Colonic mucosa (tissue), 4 donors: ENCODE results near the gene USP43. TPM values are rescaled to one million over a fixed set of nuclear protein-coding genes. Genes with fewer than 3 reads are reported as not detected.

Experiments
- DNase-seq: peaks from one replicate; pipeline ENCODE4 v3.0.0-alpha.2; 2020
- H3K27ac ChIP-seq: fragments of 200-600 bp; one replicate; pipeline ENCODE4 v1.8.0; 2021
- H3K27me3 ChIP-seq: fragments of 200-600 bp; one replicate; pipeline ENCODE4 v1.8.0; 2021
- H3K36me3 ChIP-seq: fragments of 200-600 bp; one replicate; pipeline ENCODE4 v1.8.0; 2021
- H3K4me1 ChIP-seq: fragments of 200-600 bp; one replicate; pipeline ENCODE4 v1.8.0; 2021; ENCODE audit warnings: mild to moderate bottlenecking
- H3K4me3 ChIP-seq: fragments of 200-600 bp; one replicate; pipeline ENCODE4 v1.8.0; 2021
- H3K9ac ChIP-seq, 2 donors: one replicate each; pipeline ENCODE4 v1.7.0; 2013; ENCODE audit warnings: control low read depth in 2 of 2, low read depth in 2 of 2, low read length in 2 of 2
- H3K9me3 ChIP-seq: fragments of 200-600 bp; one replicate; pipeline ENCODE4 v1.8.0; 2021
- intact Hi-C: fragments of 100-400 bp; cut with DNase I; formaldehyde crosslinking; loops from one replicate; pipeline ENCODE4 v1.14.1; 2022
- total RNA-seq, 2 donors: library from RNA; stranded (reverse); fragmentation: NEBNext Ultra II Directional in 1 of 2; extraction: Animal tissue kit (Norgen Biotek cat#: 25700) in 1 of 2; gene quantifications; one replicate each; pipeline ENCODE4 v1.2.1, GENCODE V29; 2021
- TF ChIP-seq, protein P1 (sequence below): fragments of 200-600 bp; IDR thresholded peaks from one replicate; pipeline ENCODE4 v1.8.0; 2022; ENCODE audit warnings: antibody characterized with exemption, mild to moderate bottlenecking
- donor health status: healthy.
- donor health status: DM: no; HTN: no; CAD: no.
- donor health status: DM: no; HTN: no; CAD: no.

USP43 gene
- total RNA-seq, 2 donors from 2014 or later: 14.2 to 15.6 TPM

DNA sequence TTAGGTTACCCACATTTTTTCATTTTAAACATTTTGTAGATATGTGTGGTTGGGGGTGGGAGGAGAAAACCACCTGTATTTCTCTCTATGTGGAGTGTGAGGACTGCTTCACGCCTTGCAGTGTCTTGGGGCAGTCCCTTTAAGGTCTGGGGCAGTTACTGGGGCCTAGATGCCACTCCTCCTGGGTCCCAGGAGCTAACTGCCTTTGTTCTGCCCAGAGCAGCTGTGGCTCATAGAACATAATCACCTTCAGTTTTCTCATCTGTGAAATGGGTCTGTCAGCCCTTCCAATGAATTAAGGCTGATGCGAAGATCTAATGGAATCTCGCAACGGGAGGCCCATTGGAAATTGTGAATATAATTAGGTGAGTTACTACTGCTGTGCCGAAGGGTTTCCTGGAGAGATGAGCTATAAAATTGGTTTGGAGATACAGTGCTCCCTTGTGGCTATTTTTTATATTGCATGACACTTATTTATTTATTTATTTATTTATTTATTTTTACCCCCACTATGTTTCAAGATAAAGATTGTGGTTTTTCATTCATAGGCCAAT is 123.1 kb downstream of the USP43 start:
- H3K4me1 ChIP-seq: no peaks in the 10 kb centered on the region
- H3K9me3 ChIP-seq: no peaks in the 10 kb centered on the region
- no peak overlapping the region for H3K27ac ChIP-seq
- no peak overlapping the region for H3K4me3 ChIP-seq
- TF ChIP-seq, protein P1, sequence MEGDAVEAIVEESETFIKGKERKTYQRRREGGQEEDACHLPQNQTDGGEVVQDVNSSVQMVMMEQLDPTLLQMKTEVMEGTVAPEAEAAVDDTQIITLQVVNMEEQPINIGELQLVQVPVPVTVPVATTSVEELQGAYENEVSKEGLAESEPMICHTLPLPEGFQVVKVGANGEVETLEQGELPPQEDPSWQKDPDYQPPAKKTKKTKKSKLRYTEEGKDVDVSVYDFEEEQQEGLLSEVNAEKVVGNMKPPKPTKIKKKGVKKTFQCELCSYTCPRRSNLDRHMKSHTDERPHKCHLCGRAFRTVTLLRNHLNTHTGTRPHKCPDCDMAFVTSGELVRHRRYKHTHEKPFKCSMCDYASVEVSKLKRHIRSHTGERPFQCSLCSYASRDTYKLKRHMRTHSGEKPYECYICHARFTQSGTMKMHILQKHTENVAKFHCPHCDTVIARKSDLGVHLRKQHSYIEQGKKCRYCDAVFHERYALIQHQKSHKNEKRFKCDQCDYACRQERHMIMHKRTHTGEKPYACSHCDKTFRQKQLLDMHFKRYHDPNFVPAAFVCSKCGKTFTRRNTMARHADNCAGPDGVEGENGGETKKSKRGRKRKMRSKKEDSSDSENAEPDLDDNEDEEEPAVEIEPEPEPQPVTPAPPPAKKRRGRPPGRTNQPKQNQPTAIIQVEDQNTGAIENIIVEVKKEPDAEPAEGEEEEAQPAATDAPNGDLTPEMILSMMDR: peak; percentile 79
- no peak overlapping the region for H3K9ac ChIP-seq
- no peaks in the 10 kb centered on the region for H3K36me3 ChIP-seq
- DNase-seq: no peak
- H3K27me3 ChIP-seq: no peaks in the 10 kb centered on the region
- intact Hi-C loops: no loop called here

DNA sequence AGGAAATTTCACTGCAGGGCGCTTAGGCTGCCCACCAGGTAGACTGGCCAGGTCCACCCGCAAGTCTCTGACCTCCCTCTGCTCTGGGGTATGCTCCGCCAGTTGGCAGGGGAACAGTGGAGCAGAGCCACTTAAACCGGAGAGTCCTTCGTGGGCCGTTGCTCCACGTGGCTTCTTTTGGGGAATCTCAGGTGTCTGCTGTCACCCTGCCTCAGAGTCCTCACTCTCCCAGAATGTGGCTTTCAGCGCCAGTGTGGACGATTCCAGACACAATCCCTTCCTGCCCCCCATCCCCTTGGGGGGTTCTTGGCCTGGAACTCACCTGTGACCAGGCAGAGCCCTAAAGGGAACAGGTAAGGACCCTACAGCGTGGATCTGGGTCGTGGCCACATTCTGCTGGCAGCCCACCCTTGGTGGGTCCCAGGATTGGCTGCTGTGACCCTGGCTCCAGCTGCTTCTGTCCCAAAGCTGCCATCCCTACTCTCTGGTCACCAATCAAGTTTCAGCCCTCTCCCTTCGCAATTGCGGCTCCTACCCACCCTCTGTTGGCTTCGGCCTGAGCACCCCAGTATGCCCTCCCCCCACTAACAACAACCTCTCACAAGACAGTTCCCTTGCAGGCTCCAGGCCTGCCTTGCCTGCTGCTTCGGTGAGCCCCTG is 123.8 kb downstream of the USP43 start:
- H3K4me1 ChIP-seq: no peaks in the 10 kb centered on the region
- H3K4me3 ChIP-seq: no peak overlapping the region
- TF ChIP-seq, protein P1: peak; percentile 18
- intact Hi-C loops: no loop called here
- no peaks in the 10 kb centered on the region for H3K36me3 ChIP-seq
- H3K27me3 ChIP-seq: no peaks in the 10 kb centered on the region
- no peak overlapping the region for H3K27ac ChIP-seq
- no peak for DNase-seq
- H3K9me3 ChIP-seq: no peaks in the 10 kb centered on the region
- H3K9ac ChIP-seq: no peak overlapping the region

DNA sequence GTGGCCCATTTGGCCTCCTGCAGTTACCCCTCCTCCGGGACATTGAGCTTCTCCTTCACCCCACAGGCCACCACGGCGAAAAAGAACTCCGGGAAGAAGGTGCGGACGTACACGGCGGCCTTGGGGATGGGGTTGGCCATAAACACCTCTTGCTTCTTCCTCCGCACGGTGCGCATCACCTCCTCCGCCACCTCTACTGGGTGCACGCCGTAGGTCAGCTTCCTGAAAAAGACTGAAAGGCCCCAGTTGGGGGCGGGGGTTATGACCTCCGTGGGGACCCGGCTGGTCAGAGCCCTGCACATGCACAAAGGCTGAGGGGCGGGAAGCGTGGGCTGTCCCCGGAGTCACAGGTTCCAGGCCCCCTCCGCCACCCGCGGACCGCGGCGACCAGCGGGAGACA is 126.1 kb downstream of the USP43 start:
- TF ChIP-seq, protein P1: no peak
- Histone ChIP-seq H3K27ac (no peak overlapping the region), H3K27me3 (no peaks in the 10 kb centered on the region), H3K4me3 (no peak overlapping the region), H3K9me3 (no peaks in the 10 kb centered on the region), H3K4me1 (no peaks in the 10 kb centered on the region), H3K9ac (no peak overlapping the region), H3K36me3 (no peaks in the 10 kb centered on the region)
- DNase-seq: no peak
- intact Hi-C loops: no loop called here

DNA sequence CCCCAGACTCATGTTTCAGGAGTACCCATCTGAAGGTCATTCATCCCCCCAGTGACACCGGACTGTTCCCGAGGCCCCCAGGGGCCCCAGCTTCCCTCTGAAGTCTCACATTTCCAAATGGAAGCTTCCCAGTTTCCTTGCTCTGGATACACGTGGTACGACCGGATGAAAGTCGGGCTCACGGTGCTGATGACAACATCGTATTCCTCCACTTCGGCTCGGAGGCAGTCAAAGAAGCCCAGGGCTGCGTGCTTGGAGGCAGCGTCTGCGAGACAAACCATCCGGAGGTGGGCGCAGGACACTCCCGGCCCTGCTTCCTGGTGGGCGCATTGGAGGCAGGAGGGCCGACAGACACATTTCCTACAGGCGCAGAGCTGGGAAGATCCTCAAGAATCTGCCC is 127.3 kb downstream of the USP43 start:
- H3K4me3 ChIP-seq: no peak overlapping the region
- H3K9me3 ChIP-seq: no peaks in the 10 kb centered on the region
- no peak for DNase-seq
- no peaks in the 10 kb centered on the region for H3K27me3 ChIP-seq
- H3K9ac ChIP-seq: no peak overlapping the region
- TF ChIP-seq, protein P1: no peak
- no peaks in the 10 kb centered on the region for H3K4me1 ChIP-seq
- intact Hi-C loops: no loop called here
- no peaks in the 10 kb centered on the region for H3K36me3 ChIP-seq
- H3K27ac ChIP-seq: no peak overlapping the region

DNA sequence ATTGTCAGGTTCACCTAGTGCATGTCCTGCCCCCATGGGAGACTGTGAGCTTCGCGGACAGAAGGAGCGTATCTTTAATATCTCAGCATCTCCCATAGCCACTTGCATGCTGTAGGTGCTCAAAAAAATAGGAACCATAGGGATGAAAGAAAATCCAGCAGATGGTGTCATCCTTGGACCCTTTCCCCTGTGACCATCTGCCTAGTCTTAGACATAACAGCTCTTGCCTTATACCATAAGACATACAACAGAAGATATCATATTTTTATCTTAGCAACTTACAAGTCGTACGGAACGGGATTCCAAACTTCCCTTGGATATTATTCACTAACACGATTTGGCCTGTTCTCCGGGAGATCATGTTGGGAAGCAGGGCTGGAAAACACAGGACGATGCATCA is 131.6 kb downstream of the USP43 start:
- H3K4me3 ChIP-seq: no peak overlapping the region
- H3K4me1 ChIP-seq: no peaks in the 10 kb centered on the region
- intact Hi-C loops: no loop called here
- no peaks in the 10 kb centered on the region for H3K9me3 ChIP-seq
- no peak overlapping the region for H3K9ac ChIP-seq
- no peak for DNase-seq
- TF ChIP-seq, protein P1: no peak
- no peak overlapping the region for H3K27ac ChIP-seq
- no peaks in the 10 kb centered on the region for H3K27me3 ChIP-seq
- H3K36me3 ChIP-seq: no peaks in the 10 kb centered on the region

Other genes with a start within 250 kb of the USP43 start
- 10 to 100 TPM; 41.6 to 57.2 TPM for gene STX8, start 69.7 kb upstream of the USP43 start, total RNA-seq
- not detected for gene CFAP52, start 68.9 kb upstream of the USP43 start, total RNA-seq
- gene DHRS7C, start 146.1 kb downstream of the USP43 start, total RNA-seq: under 1 TPM in 1 of 2 donors, not detected in 1; 0.40 TPM
- gene GSG1L2, start 176.6 kb downstream of the USP43 start, total RNA-seq: not detected
- gene GLP2R, start 180.4 kb downstream of the USP43 start, total RNA-seq: 1 to 10 TPM; 2.1 to 4.8 TPM